HG02840 (cell line): ENCODE measurements around the gene TBX6.

Experiments
- ATAC-seq: cut with Tn5 transposase; IDR thresholded peaks from one replicate; pipeline ENCODE4 v1.9.1; 2021; ENCODE audit warnings: mild to moderate bottlenecking, moderate library complexity, moderate number of reproducible peaks; ENCODE audit not compliant: unreplicated experiment, low FRiP score

Gene TBX6

DNA sequence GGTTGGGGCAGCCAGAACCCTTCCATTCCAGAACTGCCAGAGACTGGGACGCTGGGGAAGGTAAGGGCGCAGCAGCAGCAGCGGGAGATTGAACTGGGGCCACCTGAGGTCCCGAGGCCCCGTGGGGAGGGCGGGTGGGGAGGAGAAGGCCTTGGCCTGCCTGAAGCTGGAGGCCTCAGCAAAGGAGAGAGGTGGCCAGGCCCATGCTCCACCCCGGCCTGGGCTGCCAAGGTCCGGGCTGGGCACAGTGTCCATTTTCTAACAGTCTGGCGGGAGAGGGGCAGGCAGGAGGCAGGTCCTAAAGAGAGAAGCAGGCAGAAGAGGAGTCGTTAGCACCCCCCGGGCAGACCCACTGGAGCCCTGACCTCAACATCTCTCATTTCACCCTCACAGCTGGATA lies 22.7 kb upstream of the TBX6 start:
- no peak for ATAC-seq

- ATAC-seq: no peak
Measured at GRCh38 chr16:30113711-30114333, 22.1 kb upstream of the TBX6 start.

DNA sequence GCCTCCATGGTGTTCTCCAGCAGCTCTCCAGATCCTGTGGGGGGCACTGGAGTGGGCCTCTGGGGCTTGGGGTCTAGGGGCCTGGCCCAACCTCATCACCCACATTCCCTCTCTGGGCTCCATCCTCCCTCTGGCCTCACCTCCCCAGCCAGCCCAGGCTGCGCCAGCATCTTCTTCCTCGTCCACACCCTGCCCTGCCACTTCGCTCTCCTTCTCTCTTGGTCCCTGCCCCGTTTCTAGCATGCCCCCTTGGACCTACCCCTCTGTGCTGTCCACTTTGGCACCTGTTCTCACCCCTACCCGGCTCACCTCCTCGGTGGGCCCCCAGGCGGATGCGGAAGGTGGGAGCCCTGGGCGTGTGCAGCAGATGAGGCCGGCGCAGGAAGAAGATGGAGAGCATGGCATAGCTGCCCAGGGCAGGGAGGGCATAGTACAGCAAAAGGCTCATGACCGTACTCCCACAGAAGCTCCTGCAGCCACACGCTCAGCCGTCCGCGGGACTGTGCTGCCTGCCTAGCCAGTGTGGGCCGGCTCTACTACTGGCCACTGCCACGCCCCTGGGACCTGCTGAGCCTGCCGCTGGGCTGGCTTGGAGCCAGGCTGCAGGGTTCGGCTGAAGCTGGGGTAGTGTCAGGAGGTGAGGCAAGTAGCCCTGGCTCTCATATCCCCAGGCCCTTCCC lies 21.4 kb upstream of the TBX6 start, which contains the start of gene GDPD3:
Gene GDPD3, minus strand, starts transcription at position 507 of the 680 bp plus-strand sequence. Its CDS starts 59 bp downstream, at position 448.
- ATAC-seq: no peak

DNA sequence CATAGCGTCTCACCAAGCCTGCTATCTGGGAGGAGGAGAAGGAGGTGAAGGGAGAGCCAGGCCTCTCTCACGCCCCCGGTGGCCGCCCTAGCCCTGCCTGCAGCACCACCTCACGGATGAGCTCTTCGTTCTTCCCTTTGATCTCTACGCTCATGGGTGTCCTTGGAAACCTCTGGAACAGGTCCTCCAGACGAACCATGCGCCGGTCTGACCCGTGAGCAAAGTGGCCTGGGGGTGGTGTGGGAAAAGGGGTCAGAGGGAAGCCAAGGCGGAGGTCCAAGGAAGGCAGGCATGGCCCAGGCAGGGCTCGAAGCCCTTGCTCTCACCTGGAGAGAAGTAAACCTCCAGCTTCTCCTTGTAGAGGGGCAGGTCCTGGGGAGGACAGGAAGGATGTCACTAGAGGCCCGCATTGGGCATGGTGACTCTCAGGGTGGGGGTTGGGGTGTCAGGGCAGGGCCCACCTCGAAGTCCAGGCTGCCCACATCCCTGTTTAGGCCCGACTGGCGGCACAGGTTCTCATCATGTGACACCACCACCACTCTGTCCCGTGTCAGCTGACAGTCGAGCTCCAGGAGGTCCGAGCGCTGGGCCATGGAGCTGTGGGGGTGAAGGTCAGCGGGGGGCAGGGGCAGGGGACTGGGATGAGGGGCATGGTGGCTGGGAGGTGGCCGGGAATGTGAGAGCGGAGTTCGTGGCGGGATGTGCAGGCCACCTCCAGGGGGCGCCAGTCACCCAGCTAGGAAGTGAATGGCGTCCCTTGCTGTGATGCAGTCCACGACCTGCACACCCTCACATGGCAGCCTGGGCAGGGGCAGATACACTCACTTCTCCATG lies 20.7 kb upstream of the TBX6 start:
- ATAC-seq: no peak

GRCh38 chr16:30110661-30111060 lies 18.9 kb upstream of the TBX6 start:
- ATAC-seq: no peak

DNA sequence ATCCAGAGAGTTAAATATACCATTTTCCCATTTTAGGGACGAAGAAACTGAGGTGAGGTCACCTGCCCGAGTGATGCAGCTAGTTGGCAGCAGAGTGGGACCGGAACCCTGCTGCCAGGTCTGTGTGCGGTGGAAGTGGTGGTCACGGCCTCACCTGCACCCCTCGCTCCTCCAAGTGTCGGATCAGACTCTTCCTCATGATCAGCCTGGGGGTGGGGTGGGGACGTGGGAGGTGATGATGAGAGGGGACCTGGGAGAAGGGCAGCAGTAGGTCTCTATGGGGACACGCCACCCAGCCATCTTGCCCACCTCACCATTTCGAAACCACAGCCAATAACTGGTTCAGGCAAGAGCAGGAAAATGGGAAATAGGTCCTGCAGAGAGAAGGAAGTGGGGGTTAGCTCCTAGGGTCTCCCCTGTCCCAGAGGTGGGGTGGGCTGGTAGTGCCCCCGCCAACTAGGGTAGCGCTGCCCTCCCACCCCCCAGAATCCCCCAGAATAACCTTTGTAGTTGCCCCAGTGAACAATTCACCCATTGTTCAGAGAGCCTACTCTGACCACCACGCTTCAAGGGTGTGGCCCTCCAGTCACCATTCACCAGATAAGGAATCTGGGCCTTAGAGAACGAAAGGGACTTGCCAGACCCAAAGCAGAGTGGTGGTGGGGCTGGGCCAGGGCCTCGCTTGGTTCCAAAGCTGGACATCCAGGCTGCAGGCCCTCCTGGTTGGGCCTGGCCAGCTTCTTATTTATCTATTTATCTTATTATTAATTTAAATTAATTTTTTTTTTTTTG lies 16.5 kb upstream of the TBX6 start:
- no peak for ATAC-seq

GRCh38 chr16:30104492-30104891 lies 12.8 kb upstream of the TBX6 start:
- ATAC-seq: no peak

GRCh38 chr16:30104090-30104489 lies 12.4 kb upstream of the TBX6 start:
- no peak for ATAC-seq

DNA sequence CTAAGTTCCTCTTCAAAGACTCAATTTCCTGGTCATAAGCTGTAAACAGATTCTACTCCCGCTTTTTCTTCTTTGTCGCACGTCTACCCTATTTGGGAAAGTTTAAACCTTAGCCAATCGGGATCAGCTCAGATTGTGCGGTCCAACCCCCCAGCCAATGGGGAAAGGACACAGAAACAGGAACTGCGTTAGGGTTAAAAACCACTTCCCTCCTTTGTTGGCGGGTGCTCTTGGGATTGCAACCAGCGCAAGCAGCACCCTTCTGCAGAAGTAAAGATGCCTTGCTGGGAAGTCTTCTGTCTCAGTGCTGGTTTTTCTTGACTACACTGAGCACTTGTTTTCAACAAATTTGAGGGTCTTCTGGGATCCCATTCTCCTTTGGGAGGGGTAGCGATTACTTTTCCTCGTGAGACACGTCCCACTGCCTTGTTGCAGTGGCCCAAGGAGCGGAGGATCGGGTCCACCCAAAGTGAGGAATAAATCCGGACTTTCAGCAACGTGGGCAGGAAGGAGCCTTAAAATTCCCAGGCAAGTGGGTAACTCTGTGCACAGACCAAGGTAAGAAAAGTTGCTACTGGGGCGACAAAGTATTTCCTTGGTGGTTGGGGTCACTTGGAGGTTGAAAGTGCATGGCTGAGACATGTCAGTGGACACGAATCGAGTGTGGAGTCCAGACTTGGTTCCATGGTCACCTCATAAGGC lies 5.3 kb upstream of the TBX6 start:
- no peak for ATAC-seq

- peak; percentile 50 for ATAC-seq
Measured at GRCh38 chr16:30096105-30096861, 4.6 kb upstream of the TBX6 start, which contains the start of gene YPEL3. YPEL3 (minus strand) TSS chr16:30096213; CDS start chr16:30095482, 731 bp downstream.

DNA sequence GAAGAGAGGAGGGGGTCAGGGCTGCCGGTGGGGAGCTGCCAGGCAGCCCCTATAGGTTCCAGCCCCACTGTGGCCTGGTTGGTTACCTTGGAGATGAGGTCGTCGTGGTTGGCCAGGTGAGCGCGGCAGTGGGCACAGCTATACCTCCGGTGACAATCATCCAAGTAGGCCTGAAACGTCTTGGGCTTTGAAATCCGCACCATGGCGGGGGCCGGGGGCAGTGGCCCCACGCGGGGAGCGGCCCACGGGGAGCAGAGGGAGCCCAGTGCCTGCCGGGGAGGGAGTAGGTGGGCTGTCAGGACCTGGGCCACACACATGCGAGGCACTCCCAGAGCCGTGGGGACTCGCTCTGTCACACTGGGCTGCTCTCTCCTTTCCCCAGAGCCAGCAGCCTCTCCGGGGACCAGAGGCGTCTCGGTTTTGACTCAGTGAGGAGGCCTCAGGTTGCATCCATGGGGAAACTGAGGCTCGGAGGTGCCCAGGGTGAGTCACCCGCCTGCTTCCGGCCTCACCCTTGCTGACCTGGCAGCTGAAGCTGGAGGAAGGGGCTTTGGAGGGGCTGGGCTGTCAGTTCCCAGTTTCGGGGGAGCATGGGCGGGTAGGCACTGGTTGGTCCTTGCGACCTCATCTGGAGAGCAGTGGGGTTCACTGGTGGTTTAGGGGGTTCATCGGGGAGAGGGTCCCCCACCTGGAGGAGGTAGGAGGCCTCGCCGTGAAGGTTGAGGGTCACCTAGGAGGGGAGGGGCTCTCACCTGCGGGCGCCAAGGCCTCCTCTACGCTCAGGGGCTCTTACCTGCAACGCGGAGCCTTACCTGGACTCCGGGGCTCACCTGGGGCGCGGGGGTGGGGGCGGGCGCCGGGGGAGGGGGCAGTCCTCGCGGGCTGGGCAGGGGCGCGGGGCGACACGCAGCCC lies 3.7 kb upstream of the TBX6 start:
- ATAC-seq: no peak

- no peak for ATAC-seq
Measured at GRCh38 chr16:30094541-30095165, 2.9 kb upstream of the TBX6 start.

DNA sequence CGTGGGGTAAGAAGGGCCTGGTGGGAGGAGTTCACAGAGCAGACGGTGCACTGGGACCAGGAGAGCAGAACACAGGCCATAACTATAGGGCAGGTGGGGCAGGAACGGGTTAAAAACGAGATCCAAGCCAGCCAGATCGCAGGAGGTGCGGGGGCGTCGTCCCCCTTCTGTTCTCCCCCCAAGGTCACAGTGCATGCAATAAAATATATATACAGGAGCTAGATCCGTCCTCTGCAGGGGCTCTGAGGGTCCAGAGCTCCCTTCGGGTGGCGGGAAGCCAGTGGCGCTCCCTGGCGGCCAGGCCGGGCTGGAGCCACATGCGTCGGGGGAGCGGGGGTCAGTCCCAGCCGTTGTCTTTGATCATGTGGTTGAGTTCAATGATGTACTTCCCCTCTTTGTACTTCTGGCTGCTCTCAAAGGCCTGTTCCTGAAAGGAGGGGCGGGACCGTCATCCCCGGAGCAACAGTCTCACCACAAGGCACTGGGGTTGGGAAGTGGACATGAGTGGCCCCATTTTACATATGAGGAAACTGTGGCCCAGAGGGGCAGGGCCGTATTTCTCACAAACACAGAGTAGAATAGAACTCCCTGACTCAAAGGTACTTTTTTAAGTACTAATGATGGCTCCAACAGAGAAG lies 768 bp upstream of the TBX6 start:
- ATAC-seq: peak; percentile 38

GRCh38 chr16:30090610-30091331 lies 953 bp downstream of the TBX6 start:
- no peak for ATAC-seq

DNA sequence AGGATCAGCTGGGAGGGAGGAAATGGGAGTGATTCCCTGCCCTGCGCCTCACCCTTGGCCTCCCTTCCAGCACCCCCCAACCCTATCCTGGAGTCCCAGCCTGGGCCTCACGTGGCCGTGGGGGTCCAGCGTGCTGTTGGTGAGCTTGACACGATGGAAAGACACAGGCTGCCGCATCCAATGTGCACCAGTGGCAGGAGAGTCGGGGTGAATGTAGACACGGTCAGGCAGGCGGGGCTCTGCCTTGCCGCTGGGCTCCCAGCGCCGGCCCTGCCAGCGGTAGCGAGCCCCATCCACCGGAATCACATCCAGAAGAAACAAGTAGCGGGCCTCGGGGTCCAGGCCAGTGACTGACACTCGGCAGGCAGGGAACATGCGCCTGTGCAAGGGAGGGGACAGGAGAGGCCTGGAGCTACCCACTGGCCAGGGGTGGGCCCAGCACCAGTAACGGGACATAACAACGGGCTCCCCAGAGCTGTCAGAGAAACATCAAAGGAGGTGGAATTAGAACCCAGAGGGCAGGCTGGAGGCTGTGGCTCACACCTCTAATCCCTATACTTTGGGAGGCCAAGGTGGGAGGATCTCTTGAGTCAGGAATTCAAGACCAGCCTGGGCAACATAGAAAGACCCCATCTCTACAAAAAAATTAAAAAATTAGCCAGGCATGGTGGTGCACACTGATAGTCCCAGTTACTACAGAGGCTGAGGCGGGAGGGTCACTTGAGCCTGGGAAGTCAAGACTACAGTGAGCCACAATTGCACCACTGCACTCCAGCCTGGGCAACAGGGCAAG lies 2.7 kb downstream of the TBX6 start:
- ATAC-seq: no peak
